NCI-H748 (cell line): ENCODE results near the gene THSD4.
A peak's percentile ranks its signal among the peaks of the same experiment; 100 is the strongest.

Experiments
- DNase-seq: peaks from one replicate; lab custom pipeline; 2025; ENCODE audit not compliant: unreplicated experiment; lab: John Stamatoyannopoulos, UW

The THSD4 gene

GRCh38 chr15:71096676-71097075 lies 18.6 kb upstream of the THSD4 start:
- DNase-seq = no peak

DNA sequence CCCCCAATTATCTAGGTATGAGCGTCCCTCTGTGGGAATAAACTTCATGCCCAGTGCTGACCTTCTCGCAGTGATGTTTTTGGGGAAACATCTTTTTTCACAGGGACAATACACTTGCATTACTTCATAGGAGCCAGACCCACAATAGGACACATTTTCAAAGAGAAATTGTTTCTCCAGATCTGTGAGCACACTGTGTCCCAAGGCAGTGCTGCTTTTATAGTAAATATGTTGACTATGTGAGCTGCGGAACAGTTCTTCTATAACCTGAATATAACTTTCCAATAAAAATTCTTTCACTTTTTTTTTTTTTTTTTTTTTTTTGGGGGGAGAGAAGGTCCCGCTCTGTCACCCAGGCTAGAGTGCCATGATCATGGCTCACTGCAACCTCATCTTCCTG lies 17.4 kb upstream of the THSD4 start:
- no peak for DNase-seq

DNA sequence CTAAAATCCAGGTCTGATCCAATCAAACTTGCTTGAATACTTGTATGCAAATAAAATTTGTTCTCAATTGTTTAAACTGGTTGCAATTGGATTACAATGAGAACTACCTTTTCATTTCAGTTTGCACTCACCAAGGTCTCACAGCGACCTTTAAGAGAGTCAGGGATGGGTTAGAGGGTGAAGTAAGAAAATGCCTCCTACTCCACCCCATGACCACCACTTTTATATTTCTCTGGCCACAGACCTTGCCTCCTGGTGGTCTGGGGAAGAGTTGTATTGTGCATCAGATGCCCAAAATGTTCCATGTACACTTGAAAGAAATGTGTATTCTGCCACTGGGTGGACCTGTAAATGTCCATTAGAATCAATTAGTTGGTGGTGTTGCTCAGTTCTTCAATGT lies 16.4 kb upstream of the THSD4 start:
- no peak for DNase-seq

GRCh38 chr15:71103102-71103676 lies 12.1 kb upstream of the THSD4 start:
- no peak for DNase-seq

DNA sequence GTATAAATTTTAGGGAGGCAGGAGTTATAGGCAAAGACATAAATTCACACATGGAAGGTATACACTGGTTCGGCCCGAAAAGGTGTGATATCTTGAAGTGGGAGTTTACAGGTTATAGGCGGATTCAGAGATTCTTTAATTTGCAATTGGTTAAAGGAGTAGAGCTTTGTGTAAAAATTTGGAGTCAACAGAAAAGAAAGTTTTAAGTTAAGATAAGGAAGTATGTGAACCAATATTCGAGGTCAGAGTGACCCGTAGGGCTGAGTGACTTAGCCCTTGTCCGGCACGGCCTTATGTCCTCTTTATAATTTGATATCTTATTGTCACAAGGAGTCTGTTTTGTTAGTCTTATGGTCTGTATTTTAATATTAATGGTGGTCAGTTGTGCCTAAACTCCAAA lies 10.6 kb upstream of the THSD4 start:
- DNase-seq = no peak

DNA sequence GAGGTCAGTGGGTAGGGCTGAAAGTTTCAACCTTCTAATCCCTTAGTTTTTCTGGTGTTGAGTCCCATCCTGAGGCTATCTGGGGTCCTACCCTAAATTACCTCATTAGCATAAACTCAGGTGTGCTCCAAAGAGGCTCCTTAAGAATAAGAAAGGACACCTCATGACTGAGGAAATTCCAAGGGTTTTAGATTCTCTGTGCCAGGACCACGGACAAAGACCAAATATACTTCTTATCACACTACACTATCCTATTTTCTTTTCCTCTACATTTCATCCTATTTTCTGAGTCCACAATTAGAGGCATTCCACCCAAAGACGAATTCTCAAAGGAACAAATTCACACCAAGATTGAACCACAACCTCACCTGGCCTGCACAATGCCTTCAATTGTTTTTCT lies 9.8 kb upstream of the THSD4 start:
- DNase-seq = no peak

- no peak for DNase-seq
Observed at GRCh38 chr15:71106802-71107500, 8.3 kb upstream of the THSD4 start.

GRCh38 chr15:71107501-71107815 lies 7.8 kb upstream of the THSD4 start:
- no peak for DNase-seq

DNA sequence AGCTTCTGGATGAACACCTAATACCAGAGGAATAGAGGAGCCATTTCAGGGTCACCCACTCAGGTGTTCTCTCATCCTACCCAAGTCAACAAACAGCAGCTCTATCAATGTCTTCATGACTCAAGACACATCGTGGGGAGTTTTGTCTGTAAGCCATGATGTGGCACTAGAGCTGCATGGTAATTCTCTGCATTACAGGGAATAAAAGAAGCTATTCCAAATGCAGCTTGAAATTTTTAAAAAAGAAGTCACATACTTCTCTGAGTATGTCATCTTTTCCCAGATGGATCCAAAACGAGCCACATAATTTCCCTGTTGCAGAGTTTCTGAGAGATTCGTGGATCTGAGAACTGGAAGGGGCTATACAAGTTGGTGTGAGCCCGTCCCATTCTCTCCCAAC lies 6.1 kb upstream of the THSD4 start:
- DNase-seq = no peak

DNA sequence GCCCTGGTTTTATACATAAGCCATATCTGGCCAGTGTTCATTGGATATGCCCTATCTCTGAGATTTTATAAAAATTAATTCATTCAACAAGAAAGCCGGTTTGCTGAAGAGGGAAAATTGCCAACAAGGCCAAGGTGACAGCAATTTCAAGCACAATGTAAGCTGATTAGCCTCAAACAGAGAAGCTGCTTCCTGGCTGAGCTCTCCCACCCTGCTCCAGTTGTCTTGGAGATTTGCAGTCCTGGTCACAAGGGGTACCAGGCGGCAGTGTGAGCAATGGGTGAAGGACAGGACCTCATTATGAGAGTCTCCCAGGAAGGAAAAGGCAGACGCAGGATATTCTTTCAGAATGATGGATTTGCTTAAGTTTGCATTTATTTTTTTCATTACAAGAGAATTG lies 5.4 kb upstream of the THSD4 start:
- no peak for DNase-seq

DNA sequence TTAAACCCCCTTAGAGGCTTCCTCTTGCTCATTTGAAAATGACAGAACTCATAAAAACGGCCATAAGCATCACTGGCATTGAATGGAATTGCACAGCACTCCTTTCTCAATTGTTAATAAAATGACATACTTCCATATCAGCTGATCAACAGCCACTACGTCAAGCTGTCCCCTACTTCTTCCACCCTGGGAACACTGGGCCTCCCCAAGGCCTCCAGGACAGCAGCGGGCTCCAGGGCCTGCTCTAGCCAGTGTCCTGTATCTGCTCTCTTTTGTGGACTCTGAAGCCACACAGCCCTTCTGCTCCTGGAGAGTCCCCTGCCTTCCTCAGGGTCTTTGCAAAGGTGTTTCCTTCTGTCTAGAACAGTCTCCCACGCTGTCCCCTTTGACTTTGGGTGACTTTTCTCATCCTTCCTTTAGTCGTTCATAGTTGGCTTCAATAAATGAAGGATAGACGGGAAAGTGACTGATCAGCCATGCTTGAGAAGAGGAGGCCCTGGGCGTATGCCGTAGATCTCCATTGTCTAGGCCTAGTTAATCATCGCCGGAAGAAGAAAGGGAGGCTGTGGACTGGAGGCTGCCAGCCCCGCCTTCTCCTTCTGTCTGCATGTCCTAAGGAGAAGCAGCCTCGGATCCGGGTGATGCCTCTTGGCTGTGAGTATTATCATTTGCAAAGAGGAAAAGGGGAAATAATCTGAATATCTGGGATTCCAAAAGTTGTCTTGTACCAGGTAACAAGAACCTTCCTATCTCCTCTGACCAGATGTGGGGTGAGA lies 4.7 kb upstream of the THSD4 start:
- no peak for DNase-seq

DNA sequence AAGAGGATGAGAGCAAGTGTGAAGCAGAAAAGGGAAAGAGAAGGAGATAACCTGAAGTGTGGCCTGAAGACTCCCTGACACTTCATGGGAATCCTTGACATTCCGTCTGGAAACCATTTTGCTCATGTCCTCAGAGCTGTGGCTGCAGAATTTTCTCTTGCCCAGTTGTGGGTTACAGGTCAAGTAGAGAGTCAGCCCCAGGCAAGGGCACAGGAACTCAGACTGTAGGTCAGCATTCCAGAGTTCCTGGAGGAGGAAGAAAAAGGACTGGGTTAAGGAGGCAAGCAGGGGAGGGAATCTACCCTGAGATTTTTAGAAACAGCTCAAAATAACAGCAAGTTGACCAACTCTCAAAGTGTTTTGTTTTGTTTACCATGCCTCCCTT lies 4.1 kb upstream of the THSD4 start:
- no peak for DNase-seq

DNA sequence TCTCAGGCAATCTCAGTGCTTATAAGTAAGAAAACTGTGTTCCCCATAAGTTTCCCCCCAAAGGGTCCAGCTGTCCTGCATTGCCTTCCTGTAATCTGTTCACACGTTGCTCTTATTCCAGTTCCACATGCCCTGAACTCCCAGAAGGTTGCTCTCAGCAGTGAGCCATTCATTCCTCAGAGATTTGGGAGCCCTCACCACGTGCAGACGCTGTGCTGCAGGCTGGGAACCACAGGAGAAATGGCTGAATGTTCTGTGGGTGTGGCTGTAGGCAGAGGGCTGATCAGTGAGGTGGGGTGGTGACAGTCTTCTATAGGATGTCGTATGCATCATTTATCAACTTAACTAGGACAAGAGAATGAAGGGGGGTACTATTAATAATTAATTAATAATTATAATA lies 3.3 kb upstream of the THSD4 start:
- no peak for DNase-seq

DNA sequence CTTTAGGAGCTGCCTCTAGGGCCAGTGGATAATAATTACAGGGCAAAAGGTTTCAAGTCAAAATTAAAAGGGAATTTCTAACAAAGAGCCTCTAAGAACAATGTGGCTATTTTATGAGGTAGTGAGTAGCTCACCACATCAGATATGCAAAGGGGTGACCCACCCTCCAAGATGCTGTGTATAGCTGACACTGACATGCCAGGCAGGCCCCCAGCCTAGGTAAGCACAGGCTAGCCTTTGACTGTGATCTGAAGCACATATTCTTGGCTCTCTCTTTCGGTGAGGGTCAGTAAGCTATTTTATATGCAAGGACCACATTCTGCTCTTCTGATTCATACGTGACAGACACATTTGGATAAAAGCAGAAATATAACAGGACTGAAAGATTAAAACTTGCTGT lies 2.8 kb upstream of the THSD4 start:
- no peak for DNase-seq

- peak; percentile 68 for DNase-seq
Observed at GRCh38 chr15:71114066-71114680, 1.1 kb upstream of the THSD4 start.

DNA sequence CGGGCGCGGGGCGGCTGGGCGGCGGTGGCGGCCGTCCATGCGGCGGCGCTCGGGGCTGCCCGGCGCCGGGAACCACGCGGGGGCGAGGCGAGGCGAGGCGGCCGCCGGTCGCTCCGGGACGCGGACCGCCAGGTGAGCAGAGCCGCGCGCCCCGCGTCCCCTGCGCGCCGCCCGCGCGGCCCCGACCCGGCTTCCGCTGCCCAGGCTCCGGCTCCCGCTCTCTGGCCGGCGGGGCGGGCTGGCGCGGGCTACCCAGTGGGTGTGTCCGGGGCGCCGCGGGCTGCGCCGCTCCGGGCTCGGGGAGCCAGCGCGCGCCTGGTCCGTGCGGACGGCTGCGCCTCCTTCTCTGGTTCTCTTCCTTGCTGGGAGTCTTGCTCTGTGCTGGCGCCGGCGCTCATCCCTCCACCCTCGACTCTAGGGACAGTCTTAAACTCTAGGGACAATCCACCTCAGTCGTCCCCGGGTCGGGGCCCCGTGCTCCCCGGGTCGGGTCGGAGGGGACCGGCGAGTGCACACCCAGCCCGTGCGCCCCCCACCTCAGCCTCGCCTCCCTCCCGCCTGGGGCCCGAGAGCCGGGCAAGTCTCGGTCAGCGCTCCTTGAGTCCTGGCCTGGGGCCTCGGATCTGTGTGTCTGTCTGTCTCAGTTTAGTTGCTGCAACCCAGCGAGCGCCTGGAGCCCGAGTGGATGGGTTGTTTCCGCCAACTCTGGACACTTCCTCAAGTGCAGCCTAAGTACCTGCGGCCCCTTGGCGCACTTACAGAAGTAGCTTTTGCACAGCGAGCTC lies 488 bp downstream of the THSD4 start:
- DNase-seq = peak; percentile 63

DNA sequence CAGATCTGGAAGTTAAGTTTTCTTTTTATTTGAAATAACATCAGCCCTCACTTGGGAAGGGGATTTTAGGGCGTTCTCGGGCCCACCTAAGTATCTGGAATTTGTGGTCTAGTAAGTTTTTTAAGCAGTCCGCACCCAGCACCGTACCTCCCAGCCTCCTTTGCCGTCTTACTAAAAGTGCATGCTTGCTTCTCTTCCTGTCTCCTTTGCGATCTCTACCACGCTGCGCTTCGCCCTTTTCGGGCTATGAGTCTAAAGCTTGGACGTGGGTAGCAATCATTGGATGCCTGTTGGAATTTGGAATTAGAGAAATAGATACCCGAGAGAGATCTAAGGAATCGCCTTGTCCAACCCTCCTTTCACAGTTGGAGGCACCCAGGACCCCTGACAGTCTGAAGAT lies 1.1 kb downstream of the THSD4 start:
- DNase-seq = no peak

- DNase-seq = no peak
Observed at GRCh38 chr15:71116942-71117341, 1.7 kb downstream of the THSD4 start.

DNA sequence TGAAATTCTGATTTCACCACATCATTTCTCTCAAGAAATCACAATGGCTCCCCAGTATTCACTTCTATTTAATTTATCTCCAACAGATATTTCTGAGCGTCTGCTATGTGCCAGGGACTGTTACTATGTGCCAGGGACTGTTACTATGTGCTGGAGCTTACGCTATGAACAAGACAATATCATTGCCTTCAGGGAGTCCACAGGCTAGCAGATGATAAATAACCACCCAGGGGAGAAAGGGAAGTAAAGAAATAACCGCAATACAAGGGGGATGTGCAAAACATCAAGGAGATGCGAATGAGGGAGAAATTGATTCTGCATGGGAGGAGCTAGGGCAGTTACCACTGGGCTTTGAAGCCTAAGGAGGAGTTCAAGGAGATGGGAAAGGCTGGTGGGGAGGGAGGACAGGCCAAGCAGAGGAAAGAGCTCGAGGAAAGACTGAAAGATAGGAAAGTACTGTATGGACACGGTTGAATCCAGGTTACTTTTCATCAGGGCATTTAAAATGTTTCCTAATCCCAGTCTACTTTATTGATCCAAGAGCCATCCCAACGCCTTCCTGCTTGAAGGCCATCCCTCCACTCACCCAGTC lies 2.5 kb downstream of the THSD4 start:
- DNase-seq = no peak

DNA sequence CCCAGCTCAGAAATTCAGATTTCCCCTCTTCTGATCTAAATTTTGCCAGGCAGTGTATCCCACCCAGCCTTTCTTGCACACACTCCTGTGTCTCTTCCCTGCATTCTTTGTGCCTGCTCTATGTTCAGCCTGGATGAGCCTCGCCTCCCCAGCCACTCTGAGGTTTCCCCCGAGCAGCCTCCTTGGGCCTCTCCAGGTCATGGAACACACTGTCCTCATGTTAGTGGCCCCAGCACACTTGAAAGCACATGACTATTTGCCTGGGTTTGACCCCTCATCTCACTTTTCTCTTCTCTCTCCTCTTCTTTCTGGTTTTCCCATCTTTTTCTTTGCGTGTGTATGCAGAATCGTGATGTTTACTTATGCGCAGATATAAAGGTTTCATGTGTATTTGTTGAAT lies 3.1 kb downstream of the THSD4 start:
- DNase-seq = no peak
